Stimulated activated CD8-positive, alpha-beta memory T cell treated with anti-CD3 and anti-CD28 coated beads, Interleukin-7, amount 100 ng/mL, for 48 hours (primary cell): Measurements from ENCODE around the gene RPS27.
"Not testable (repeated sequence)": the region's sequence is repeated elsewhere in the genome, so short reads cannot be mapped to it uniquely, and the experiment has no call there.

ENCODE experiments used
- DNase-seq, 2 donors: peaks; one replicate each; pipeline ENCODE4 v3.0.0-alpha.2; 2020; ENCODE audit warnings: low read depth in 1 of 2; ENCODE audit errors: extremely low read depth in 1 of 2

RPS27 gene

DNA sequence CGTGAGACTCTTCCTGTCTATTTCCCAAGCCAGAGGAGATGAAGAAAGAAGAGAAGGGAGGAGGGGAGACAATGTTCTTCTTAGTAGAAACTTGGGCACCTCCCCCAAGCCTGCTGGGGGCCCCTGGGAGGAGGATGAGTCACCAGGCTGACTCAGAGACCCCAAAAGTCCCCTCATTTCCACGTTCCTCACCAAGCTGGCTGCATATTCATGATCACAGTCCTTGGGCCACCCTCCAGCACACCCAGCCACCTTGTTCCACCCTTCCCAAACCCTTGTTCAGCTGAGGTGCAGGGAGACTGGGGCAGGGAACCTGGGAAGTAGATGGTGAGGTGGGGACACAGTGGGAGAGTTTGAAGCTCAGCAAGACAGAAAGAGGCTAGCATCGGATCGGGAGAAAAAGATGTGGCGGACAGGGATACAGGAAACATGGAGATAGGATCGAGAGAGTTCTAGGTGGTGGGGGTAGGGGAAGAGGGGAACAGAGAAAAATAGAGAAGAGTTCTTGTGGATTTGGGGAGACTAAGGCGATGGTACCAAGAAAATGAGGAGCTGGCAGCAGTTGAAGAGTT, 5.1 kb upstream of the RPS27 start:
- DNase-seq = peak; percentile 35 to 49

DNA sequence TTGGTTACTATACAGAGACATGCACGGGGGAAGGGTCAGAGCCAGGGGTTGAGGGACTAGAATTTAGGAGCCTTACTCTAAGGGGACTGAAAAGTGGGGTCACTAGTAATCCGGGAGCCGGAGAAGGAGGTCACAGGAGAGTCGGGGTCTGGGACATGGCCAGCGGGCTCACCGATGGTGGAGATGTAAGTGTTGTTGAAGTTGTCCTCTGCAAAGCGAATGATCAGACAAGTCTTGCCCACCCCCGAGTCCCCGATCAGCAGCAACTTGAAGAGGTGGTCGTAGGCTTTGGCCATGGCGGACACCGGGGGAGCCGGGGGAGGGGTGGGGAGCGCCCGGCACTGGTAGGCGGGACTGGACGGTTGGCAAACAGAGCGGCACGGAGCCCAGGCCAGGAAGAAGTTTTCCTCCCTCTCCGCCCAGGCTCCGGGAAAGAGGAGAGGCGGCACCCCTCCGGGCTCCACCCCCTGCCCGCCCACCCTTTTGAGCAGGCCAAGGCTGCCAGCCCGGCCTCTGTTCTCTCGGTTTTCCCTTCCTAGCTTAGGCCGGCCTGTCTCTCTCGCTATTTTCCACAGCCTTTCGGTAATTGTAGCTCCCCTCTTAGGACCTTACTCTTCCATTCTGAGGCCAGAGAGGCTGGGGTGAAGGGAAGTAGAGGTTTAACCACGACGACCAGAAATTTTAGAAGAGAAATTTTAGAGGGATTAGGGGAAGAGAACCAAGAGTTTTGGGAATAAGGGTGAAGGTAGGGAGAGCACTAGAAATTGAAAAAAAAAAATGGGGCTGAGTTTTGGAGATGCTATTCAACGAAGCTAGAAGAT, 4.4 kb upstream of the RPS27 start, which contains the start of gene RAB13:
Gene RAB13, minus strand, starts transcription at position 399 of the 821 bp plus-strand sequence. Its CDS starts 103 bp downstream, at position 296.
- DNase-seq = no peak

DNA sequence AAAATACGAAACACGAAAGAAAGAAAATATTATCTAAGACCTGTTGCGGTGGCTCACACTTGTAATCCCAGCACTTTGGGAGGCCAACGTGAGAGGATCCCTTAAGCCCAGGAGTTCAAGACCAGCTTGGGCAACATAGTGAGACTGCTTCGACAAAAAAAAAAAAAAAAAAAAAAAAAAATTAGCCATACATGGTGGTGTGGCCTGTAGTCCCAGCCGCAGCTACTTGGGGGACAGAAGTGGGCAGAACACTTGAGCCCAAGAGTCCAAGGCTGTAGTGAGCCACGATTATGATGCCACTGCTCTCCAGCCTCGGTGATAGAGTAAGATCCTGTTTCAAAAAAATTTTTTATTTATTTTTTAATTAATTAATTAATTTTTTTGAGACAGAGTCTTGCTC, 2.9 kb upstream of the RPS27 start:
- no peak for DNase-seq

DNA sequence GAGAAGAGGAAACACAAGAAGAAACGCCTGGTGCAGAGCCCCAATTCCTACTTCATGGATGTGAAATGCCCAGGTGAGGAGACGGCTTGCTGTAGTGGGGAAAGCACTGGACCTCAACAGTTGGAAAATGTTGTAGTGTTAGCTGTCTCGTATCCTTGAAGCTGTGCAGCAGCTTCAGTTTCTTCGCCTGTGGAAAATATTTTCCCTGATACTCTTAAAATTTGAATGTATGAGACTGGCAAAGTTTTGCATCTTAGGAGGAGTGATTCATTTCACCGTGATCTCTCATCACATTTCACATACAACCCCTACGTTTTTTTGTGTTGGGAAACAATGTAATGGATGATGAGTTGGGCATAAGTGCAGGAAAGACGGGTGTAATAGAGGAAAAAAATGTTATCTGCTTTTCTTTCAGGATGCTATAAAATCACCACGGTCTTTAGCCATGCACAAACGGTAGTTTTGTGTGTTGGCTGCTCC, 629 bp downstream of the RPS27 start:
- DNase-seq = no peak

DNA sequence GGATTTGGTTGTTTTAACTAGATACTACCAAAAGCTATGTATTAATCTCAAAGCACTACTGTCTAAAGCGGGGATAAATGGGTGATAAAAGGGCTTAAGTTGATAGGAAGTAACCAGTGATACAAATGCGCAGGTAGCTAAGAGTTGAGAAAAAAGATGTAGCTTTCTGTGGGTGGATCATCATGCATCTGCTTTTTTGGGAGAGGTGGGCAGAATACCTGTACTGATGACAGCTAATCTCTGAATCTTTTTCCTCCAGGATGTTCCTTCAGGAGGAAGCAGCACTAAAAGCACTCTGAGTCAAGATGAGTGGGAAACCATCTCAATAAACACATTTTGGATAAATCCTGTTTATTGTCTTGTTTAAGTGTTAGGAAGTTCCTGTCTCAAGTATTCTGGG, 1.2 kb downstream of the RPS27 start:
- DNase-seq = no peak

DNA sequence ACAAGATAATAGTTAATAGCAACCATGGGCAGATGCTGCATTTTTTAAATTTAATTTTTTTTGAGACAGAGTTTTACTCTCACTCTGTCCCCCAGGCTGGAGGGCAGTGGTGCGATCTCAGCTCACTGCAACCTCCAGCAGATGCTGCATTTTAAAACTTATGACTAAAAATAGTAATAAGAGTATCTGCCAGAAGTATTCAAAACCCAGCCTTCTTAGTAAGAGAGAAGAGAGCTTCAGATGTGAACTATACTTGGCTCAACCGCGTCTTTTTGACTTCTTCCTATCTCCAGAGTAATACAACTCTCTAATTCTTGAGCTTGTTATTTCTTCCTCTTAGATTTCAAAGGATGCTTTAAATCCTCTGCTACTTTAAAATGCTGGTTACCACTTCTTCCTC, 4.6 kb downstream of the RPS27 start:
- no peak for DNase-seq

DNA sequence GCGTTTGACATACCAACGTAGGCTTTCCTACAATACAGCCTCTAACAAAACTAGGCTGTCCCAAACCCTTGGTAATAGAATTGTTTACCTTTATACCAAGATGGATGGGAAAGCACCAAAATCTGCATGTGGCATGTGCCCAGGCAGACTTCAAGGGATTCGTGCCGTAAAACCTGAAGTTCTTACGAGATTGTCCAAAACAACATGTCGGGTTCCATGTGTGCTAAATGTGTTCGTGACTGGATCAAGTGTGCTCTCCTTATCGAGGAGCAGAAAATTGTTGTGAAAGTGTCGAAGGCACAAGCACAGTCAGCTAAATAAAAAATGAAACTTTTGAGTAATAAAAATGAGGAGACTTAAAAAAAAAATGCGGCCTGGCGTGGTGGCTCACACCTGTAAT, 5.1 kb downstream of the RPS27 start:
- no peak for DNase-seq

DNA sequence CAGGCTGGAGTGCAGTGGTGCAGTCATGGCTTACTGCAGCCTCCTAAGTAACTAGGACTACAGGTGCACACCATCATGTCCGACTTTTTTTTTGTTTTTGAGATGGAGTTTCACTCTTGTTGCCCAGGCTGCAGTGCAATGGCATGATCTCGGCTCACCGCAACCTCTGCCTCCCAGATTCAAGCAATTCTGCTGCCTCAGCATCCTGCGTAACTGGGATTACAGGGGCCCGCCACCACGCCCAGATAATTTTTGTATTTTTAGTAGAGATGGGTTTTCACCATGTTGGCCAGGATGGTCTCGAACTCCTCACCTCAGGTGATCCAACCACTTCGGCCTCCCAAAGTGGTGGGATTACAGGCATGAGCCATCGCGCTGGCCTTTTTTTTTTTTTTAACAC, 6.3 kb downstream of the RPS27 start:
- DNase-seq = not testable (repeated sequence)

DNA sequence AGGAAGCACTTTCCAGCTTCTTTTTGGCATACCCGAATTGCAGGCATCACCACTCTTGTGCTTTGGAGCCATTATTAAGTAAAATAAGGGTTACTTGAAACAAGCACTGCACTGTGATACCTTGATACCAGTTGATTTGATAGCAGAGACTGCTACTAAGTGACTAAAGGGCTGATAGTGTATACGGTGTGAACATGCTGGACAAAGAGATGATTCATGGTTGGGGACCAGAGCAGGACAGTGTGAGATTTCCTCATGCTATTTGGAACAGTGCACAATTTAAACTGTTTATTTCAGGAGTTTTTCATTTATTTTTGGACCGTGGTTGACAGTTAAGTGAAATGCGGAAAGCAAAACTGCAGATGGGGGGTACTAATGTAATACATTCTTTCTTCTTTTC, 9.9 kb downstream of the RPS27 start:
- DNase-seq = no peak

DNA sequence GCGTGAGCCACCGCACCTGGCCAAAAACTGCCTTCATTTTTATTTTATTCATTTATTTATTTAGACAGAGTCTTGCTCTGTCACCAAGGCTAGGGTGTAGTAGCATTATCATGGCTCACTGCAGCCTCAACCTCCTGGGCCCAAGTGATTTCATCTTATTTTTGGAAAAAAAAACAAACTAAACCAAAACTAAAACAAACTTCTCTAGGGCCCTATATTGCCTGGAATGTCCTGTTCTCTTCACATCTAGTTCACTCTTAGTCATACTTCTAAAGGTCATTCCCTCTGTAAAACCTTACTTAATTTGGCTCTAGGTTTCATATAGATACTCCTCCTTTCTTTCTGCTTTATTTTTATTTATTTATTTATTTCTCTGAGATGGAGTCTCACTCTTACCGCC, 15.6 kb downstream of the RPS27 start:
- no peak for DNase-seq

DNA sequence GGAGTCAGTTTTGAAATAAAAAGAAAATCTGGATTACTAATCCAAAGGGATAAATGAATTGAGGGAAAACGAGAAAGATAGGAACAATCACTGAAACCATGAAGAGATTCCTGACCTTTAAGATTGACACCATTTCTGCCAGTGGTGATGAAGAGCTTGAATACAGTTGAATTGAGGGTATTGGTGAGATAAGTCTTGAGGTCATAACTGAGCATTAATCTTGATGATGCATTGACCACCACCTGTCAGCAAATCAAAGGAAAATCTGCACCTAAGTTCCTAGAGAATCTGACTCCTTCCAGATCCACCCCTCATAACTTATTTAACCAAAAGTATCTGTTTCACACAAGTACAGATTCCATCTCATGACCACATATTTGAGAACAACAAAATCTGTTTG, 21.6 kb downstream of the RPS27 start:
- no peak for DNase-seq

DNA sequence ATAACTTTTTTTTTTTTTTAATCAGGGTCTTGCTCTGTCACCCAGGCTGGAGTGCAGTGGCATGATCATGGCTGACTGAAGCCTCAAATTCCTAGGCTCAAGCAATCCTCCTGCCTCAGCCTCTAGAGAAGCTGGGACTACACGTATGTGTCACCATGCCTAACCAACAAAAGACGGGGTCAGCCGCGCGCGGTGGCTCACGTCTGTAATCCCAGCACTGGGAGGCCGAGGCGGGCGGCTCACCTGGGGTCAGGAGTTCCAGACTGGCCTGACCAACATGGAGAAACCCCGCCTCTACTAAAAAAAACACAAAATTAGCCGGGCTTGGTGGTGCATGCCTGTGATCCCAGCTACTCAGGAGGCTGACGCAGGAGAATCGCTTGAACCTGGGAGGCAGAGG, 22.0 kb downstream of the RPS27 start:
- DNase-seq = not testable (repeated sequence)

DNA sequence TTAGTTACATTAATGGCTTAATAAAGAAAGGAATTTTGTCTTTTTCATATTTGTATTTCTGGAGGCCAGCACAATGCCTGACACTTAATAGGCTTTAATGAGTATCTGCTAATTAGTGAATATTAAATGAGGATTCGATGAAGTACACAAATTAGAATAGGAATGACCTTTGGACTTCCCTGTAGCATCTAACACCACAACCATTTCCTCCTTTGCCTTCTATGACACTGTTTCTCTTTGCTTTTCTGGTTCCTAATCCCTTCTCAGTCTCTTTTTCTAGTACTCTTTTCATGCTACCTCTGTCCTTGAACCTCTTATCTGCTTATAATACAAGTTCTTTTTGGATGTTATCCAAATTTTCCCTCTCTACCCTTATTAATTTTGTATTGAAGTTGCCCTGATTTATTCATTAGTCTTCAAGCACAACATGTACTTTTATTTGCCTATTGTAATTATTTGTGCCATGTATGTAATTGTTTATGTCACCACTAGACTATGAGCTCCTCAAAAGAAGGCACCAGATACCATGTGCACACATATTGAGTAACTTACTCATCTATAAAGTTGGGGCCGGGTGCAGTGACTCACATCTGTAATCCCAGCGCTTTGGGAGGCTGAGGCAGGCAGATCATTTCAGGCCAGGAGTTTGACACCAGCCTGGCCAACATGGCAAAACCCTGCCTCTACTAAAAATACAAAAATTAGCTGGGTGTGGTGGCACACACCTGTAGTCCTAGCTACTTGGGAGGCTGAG, 23.8 kb downstream of the RPS27 start:
- no peak for DNase-seq

DNA sequence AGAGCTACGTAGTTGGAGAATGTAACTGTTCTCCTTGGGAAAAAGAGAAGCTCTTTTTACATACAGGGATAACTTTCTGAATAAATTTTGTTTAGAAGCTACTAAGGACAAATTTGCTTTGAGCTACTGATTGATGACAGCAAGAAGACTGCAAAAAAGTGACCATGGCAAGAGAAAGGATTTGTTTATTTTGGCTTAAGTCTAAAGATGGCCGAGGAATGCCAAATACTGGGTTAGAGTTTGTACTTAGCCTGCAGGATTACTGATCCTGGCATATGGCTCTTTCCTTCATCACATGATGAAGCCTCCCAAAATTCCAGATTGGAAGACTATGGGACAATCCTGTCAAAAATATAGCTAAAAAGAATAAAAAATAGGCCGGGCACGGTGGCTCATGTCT, 28.7 kb downstream of the RPS27 start:
- no peak for DNase-seq

DNA sequence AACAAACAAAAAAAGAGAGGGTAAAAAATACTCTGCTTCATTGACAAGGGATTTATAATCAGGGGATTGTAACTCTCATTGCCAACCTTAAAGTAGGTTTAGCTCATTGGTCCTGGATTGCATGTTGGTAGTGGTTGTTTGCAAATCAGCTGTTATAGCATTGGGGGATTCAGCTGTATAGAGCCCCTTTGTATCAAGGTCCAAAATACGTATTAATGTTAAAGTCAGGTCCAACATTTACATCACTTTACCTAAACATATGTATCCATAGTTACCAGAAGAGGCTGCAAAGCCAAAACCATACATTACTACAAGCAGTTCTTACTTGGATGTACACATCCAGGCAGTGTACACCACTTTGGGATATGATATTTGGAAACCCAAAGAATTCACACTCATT, 29.4 kb downstream of the RPS27 start:
- no peak for DNase-seq

DNA sequence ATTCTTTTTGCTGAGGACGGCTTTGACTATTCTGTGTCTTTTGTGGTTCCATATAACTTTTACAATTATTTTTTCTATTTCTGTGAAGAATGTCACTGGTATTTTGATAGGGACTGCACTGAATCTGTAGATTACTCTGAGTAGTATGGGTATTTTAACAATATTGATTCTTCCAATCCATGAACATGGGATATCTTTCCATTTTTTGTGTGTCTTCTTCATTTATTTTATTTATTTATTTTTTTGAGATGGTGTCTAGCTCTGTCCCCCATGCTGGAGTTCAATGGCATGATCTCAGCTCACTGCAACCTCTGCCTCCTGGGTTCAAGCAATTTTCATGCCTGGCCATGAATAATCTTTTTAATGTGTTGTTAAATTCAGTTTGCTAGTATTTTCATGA, 43.1 kb downstream of the RPS27 start:
- not testable (repeated sequence) for DNase-seq
